Gastrocnemius medialis (tissue), 4 donors: Measurements from ENCODE around the gene PCDH12.

ENCODE experiments used
- CTCF ChIP-seq, 5 experiments: fragments of 450-650 bp in 3 of 5; fragments of 200-600 bp in 2 of 5; sonication (generic) in 2 of 5; IDR thresholded peaks in 4 of 5; conservative IDR thresholded peaks in 1 of 5; 1 replicate in 4 of 5; 2 replicates in 1 of 5; pipeline ENCODE4 v1.5.1; 2016 to 2019; ENCODE audit warnings: antibody characterized with exemption in 5 of 5, mild to moderate bottlenecking in 3 of 5, moderate library complexity in 3 of 5
- POLR2A ChIP-seq, 2 donors: fragments of 450-650 bp; IDR thresholded peaks; one replicate each; pipeline ENCODE4 v1.6.1; 2017; ENCODE audit warnings: antibody characterized with exemption in 2 of 2, mild to moderate bottlenecking in 2 of 2, moderate library complexity in 2 of 2

GRCh38 chr5:141948812-141949211 lies 9.2 kb downstream of the PCDH12 start:
- no peak for TF ChIP-seq POLR2A (IDR thresholded peaks at IDR 0.05)
- TF ChIP-seq CTCF (IDR thresholded peaks at IDR 0.05 in 4 of 5, conservative IDR thresholded peaks at IDR 0.05 in 1 of 5): no peak
